ENCODE data around the gene CAP2. TPM values are rescaled to one million over a fixed set of nuclear protein-coding genes. Genes with fewer than 3 reads are reported as not detected.

The CAP2 gene
- total RNA-seq, 4 donors from 2014 or later = 3.2 to 16.2 (median 10.6) TPM

DNA sequence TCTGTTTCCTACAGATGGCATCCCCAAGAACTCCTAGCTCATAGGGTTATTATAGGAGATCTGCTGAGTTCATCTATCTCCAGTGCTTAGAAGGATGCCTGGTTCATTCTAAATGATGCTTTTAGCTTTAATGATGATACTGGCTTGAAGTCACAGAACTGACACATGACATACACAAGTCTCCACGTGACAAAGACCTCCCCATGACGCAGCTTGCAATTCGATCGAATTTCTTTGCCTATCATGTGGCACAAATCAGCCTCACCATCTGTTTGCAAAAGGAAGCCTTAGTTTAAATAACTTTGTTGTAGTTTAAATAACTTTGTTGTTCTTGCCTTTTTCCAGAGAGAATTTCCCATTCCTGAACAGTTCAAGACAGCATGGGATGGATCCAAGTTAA is 162.6 kb downstream of the CAP2 start:
- Histone ChIP-seq H3K4me3 (replicated peaks in 1 of 3) (no peak overlapping the region), H3K27ac (no peak overlapping the region), H3K9me3 (no peaks in the 10 kb centered on the region), H3K27me3 (no peaks in the 10 kb centered on the region), H3K4me1 (no peaks in the 10 kb centered on the region), H3K36me3 (peaks cover 0 to 4% of the 10 kb centered on the region in 2 donors)
- 93% methylated on average over 4 of the region's 4 CpGs for WGBS, 2 donors
- intact Hi-C loops (cut with DNase I) = no loop called here
- DNase-seq = no peak
- no peak for TF ChIP-seq POLR2A (IDR thresholded peaks at IDR 0.05)
- TF ChIP-seq, protein P1, sequence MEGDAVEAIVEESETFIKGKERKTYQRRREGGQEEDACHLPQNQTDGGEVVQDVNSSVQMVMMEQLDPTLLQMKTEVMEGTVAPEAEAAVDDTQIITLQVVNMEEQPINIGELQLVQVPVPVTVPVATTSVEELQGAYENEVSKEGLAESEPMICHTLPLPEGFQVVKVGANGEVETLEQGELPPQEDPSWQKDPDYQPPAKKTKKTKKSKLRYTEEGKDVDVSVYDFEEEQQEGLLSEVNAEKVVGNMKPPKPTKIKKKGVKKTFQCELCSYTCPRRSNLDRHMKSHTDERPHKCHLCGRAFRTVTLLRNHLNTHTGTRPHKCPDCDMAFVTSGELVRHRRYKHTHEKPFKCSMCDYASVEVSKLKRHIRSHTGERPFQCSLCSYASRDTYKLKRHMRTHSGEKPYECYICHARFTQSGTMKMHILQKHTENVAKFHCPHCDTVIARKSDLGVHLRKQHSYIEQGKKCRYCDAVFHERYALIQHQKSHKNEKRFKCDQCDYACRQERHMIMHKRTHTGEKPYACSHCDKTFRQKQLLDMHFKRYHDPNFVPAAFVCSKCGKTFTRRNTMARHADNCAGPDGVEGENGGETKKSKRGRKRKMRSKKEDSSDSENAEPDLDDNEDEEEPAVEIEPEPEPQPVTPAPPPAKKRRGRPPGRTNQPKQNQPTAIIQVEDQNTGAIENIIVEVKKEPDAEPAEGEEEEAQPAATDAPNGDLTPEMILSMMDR (IDR thresholded peaks at IDR 0.05) = no peak

DNA sequence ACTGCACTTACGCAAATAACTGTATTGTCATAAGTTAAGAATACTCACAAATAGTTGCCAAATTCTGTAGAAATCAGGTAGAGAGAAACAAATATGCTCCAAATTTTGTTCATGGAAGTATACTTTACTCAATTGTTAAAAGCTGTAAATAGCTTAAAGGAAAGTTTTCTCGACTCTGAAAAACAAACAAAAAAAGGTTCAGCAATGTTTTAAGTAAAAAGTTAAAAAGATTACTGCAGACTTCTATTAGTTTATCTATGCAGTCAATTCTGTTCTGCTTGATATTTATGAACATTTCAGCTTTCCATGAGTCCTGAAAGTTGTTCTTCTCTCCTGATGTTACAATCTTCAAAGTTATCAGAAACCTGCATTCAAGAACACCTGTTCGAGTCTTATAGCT is 169.2 kb downstream of the CAP2 start:
- intact Hi-C loops (cut with DNase I) = no loop called here
- Histone ChIP-seq H3K9me3 (no peaks in the 10 kb centered on the region), H3K27ac (no peak overlapping the region), H3K27me3 (no peaks in the 10 kb centered on the region), H3K4me3 (replicated peaks in 1 of 3) (no peak overlapping the region), H3K4me1 (no peaks in the 10 kb centered on the region), H3K36me3 (no peaks in the 10 kb centered on the region)
- no peak for DNase-seq
- no peak for TF ChIP-seq POLR2A (IDR thresholded peaks at IDR 0.05)
- TF ChIP-seq, protein P1 (IDR thresholded peaks at IDR 0.05) = no peak
- 86 to 91% methylated on average over 3 of the region's 3 CpGs for WGBS, 2 donors

GRCh38 chr6:17565399-17565798 is 172.0 kb downstream of the CAP2 start:
- Histone ChIP-seq H3K4me3 (replicated peaks in 1 of 3) (no peak overlapping the region), H3K27me3 (no peaks in the 10 kb centered on the region), H3K27ac (no peak overlapping the region), H3K36me3 (no peaks in the 10 kb centered on the region), H3K9me3 (no peaks in the 10 kb centered on the region), H3K4me1 (no peaks in the 10 kb centered on the region)
- DNase-seq = no peak
- TF ChIP-seq, protein P1 (IDR thresholded peaks at IDR 0.05) = no peak
- TF ChIP-seq POLR2A (IDR thresholded peaks at IDR 0.05) = no peak
- WGBS, 2 donors = 90 to 97% methylated on average over 3 of the region's 3 CpGs
- intact Hi-C loops (cut with DNase I) = no loop called here

DNA sequence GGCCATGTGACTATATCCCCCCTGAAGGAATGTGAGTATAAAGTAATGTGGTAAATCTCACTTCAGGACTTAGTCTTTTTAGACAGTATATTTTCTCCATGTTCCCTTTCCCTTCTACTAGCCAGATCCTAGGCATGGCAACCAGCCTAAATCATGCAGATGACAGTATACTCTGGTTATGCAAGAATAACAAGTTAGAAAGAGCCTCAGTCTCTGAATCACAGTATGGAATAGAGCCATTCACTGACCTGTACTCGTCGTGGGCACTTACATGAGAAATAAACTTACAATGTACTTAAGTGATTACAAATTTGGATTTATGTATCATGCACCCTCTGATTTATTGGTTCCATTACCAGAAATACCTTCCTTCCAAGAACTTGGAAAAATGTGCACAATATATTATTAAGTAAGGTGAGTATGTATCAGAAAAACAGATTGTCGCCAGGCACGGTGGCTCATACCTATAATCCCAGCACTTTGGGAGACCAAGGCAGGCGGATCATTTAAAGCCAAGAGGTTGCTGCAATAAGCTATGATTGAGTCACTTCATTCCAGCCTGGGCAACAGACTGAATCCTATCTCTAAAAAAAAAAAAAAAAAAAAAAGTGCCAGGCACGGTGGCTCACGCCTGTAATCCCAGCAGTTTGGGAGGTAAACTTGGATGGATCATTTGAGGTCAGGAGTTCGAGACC is 181.6 kb downstream of the CAP2 start:
- Histone ChIP-seq H3K27ac (no peak overlapping the region), H3K4me1 (no peaks in the 10 kb centered on the region), H3K9me3 (no peaks in the 10 kb centered on the region), H3K4me3 (replicated peaks in 1 of 3) (no peak overlapping the region), H3K27me3 (no peaks in the 10 kb centered on the region), H3K36me3 (no peaks in the 10 kb centered on the region)
- TF ChIP-seq, protein P1 (IDR thresholded peaks at IDR 0.05) = no peak
- TF ChIP-seq POLR2A (IDR thresholded peaks at IDR 0.05) = no peak
- intact Hi-C loops (cut with DNase I) = no loop called here
- WGBS, 2 donors = 89 to 92% methylated on average over 8 of the region's 8 CpGs
- DNase-seq = no peak

- H3K27me3 ChIP-seq = no peaks in the 10 kb centered on the region
- intact Hi-C loops (cut with DNase I) = no loop called here
- 100% methylated on average over 1 of the region's 1 CpG for WGBS, 2 donors
Measured at GRCh38 chr6:17577059-17577458, 183.7 kb downstream of the CAP2 start.

More at GRCh38 chr6:17577059-17577458, 183.7 kb downstream of the CAP2 start:
- no peaks in the 10 kb centered on the region for H3K9me3 ChIP-seq
- no peaks in the 10 kb centered on the region for H3K4me1 ChIP-seq
- no peak overlapping the region for H3K4me3 ChIP-seq (replicated peaks in 1 of 3)
- no peak overlapping the region for H3K27ac ChIP-seq
- no peak for DNase-seq
- H3K36me3 ChIP-seq = no peaks in the 10 kb centered on the region
- no peak for TF ChIP-seq POLR2A (IDR thresholded peaks at IDR 0.05)

Measured in thyroid gland (tissue), 4 donors.